Heart left ventricle (tissue), 16 donors: ENCODE measurements around the gene NLRP13. TPM values are rescaled to one million over a fixed set of nuclear protein-coding genes. Genes with fewer than 3 reads are reported as not detected.
"Not testable (repeated sequence)": the region's sequence is repeated elsewhere in the genome, so short reads cannot be mapped to it uniquely, and the experiment has no call there.

Source experiments
- ATAC-seq, 4 donors: fragments of 200-7000 bp; cut with Tn5 transposase; one replicate each; pipeline ENCODE4 v1.9.1; 2020 to 2022; ENCODE audit warnings: moderate library complexity in 4 of 4, mild to moderate bottlenecking in 3 of 4, moderate number of reproducible peaks in 1 of 4
- DNase-seq, 5 donors: peaks; one replicate each; pipeline ENCODE4 v3.0.0-alpha.2; 2020
- H3K27ac ChIP-seq, 12 donors: fragments of 200-600 bp; sonication (generic) in 4 of 12; one replicate each; pipeline versions ENCODE4 v1.5.0 to v1.8.0; 2016 to 2022; ENCODE audit warnings: mild to moderate bottlenecking in 2 of 12
- H3K27me3 ChIP-seq, 9 donors: fragments of 200-600 bp; sonication (generic) in 2 of 9; one replicate each; pipeline versions ENCODE4 v1.5.1 to v1.8.0; 2016 to 2022; ENCODE audit warnings: mild to moderate bottlenecking in 3 of 9
- H3K36me3 ChIP-seq, 9 donors: fragments of 200-600 bp; sonication (generic) in 2 of 9; one replicate each; pipeline versions ENCODE4 v1.5.0 to v1.8.0; 2018 to 2022; ENCODE audit warnings: mild to moderate bottlenecking in 2 of 9
- H3K4me1 ChIP-seq, 12 donors: fragments of 200-600 bp; sonication (generic) in 4 of 12; one replicate each; pipeline versions ENCODE4 v1.5.0 to v1.8.0; 2016 to 2022; ENCODE audit warnings: mild to moderate bottlenecking in 3 of 12
- H3K4me3 ChIP-seq, 12 donors: fragments of 200-600 bp; sonication (generic) in 4 of 12; one replicate each; pipeline versions ENCODE4 v1.5.0 to v1.8.0; 2017 to 2022; ENCODE audit warnings: mild to moderate bottlenecking in 9 of 12, moderate library complexity in 4 of 12
- H3K9me3 ChIP-seq, 12 donors: fragments of 200-600 bp; sonication (generic) in 4 of 12; one replicate each; pipeline versions ENCODE4 v1.5.0 to v1.8.0; 2016 to 2022; ENCODE audit warnings: mild to moderate bottlenecking in 1 of 12
- POLR2A ChIP-seq, 2 donors: fragments of 450-650 bp; IDR thresholded peaks; one replicate each; pipeline ENCODE4 v1.6.1; 2017; ENCODE audit warnings: antibody characterized with exemption in 2 of 2, mild to moderate bottlenecking in 2 of 2, moderate library complexity in 2 of 2
- WGBS, 4 donors: extraction: QIAGEN DNeasy Blood & Tissue Kit in 2 of 4; methylation state at CpG; one replicate each; pipeline versions ENCODE4 v1.1.5 to v1.1.7; 2013 to 2018; 5-methylcytosine and 5-hydroxymethylcytosine counted together
- intact Hi-C, 10 donors: fragments of 100-400 bp; cut with DNase I; formaldehyde crosslinking; loops; one replicate each; pipeline versions ENCODE4 v1.11.1 to v1.14.2; 2022
- polyA plus RNA-seq, 2 donors: library from polyadenylated mRNA; stranded (reverse); fragments of 200-250 nt; gene quantifications; one replicate each; pipeline ENCODE4 v1.2.3, GENCODE V29; 2013
- total RNA-seq, 9 donors: library from RNA; depleted of rRNA in 2 of 9; stranded (reverse); fragments of >200 nt in 2 of 9; fragmentation: NEBNext Ultra II Directional in 3 of 9; extraction: Animal tissue kit (Norgen Biotek cat#: 25700) in 3 of 9; gene quantifications; one replicate each; pipeline versions ENCODE4 v1.1.0 to v1.2.4, GENCODE V29; 2016 to 2023
- TF ChIP-seq, protein P1 (sequence below), 12 donors: fragments of 200-600 bp; sonication (generic) in 4 of 12; IDR thresholded peaks; one replicate each; pipeline versions ENCODE4 v1.5.0 to v1.8.0; 2018 to 2022; ENCODE audit warnings: antibody characterized with exemption in 12 of 12, mild to moderate bottlenecking in 5 of 12
- donor health status: ischemic (EF 13 %, LVEDD 7.1; RV severe dilation, severe dysfunction).
- donor health status: healthy with polysubstance abuse.
- donor health status: DM: no; HTN: yes; CAD: no.
- donor health status: DM: no; HTN: no; CAD: no.
- donor health status: ischemic (EF 25% LVEDD 6.9; RV normal size, moderate dysfunction).
- donor health status: ischemic (EF 25% LVEDD 5.7; RV mildly dilated, moderate dysfunction).
- donor health status: healthy.
- donor health status: DM: yes; HTN: yes; CAD: no.
- donor health status: ischemic (EF 35%, LVEDD 5.7; RV mildly dilated, moderate dysfunction).
- donor health status: nonischemic (EF 11% LVEDD 7.7; RV severe dilation, severe dysfunction).
- donor health status: DM: yes; HTN: yes; CAD: no.
- donor health status: PGD.
- donor health status: ischemic (EF 29% LVEDD 5.4; RV normal size, mild dysfunction).
- donor health status: nonischemic (EF 23%, LVEDD 6.1; RV moderate dilation, normal function).

NLRP13 gene
- total and polyA plus RNA-seq, 11 donors, result not detected

DNA sequence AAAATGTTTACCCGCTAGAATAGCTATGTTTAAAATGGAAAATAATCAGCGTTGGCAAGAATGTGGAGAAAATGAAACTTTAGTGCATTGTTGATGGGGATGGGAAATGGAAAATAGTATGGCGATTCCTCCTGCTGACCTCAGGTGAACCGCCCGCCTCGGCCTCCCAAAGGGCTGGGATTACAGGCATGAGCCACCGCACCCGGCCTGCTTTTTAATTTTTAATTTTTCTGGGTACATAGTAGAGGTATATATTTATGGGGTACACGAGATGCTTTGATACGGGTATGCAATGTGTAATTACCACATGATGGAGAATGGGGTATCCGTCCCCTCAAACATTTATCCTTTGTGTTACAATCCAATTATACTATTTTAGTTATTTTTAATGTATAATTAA lies 8.2 kb upstream of the NLRP13 start:
- H3K9me3 ChIP-seq, result no peaks in the 10 kb centered on the region
- ATAC-seq, result no peak
- no peak for DNase-seq
- H3K27me3 ChIP-seq, result no peaks in the 10 kb centered on the region
- TF ChIP-seq, protein P1, sequence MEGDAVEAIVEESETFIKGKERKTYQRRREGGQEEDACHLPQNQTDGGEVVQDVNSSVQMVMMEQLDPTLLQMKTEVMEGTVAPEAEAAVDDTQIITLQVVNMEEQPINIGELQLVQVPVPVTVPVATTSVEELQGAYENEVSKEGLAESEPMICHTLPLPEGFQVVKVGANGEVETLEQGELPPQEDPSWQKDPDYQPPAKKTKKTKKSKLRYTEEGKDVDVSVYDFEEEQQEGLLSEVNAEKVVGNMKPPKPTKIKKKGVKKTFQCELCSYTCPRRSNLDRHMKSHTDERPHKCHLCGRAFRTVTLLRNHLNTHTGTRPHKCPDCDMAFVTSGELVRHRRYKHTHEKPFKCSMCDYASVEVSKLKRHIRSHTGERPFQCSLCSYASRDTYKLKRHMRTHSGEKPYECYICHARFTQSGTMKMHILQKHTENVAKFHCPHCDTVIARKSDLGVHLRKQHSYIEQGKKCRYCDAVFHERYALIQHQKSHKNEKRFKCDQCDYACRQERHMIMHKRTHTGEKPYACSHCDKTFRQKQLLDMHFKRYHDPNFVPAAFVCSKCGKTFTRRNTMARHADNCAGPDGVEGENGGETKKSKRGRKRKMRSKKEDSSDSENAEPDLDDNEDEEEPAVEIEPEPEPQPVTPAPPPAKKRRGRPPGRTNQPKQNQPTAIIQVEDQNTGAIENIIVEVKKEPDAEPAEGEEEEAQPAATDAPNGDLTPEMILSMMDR (IDR thresholded peaks at IDR 0.05), result no peak
- 88 to 93% (median 89%) methylated on average over 11 of the region's 11 CpGs for WGBS, 4 donors
- intact Hi-C loops, result no loop called here
- no peaks in the 10 kb centered on the region for H3K4me1 ChIP-seq
- H3K4me3 ChIP-seq, result no peak overlapping the region
- H3K27ac ChIP-seq, result no peak overlapping the region
- no peaks in the 10 kb centered on the region for H3K36me3 ChIP-seq

DNA sequence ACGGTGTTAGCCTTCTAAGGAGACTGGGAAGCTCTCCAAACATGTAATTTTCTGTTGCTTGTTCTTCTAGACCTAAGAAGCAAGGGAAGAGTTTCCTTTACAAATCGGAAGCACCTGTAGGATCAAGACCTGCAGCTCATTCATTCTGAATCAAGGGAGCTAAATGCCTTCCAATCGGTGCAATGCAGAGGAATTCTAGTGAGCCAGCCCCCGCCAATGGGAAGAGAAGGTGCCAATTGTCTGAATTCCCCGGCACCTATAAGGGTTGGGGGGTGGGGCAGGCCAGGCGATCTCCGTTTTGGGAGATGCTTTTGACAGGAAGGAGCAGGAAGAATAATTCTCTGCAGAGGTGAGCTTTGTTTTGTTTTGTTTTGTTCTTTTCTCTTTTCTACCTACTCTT lies 7.1 kb upstream of the NLRP13 start:
- Histone ChIP-seq H3K27me3 (no peaks in the 10 kb centered on the region), H3K36me3 (no peaks in the 10 kb centered on the region), H3K4me1 (no peaks in the 10 kb centered on the region), H3K27ac (no peak overlapping the region), H3K9me3 (no peaks in the 10 kb centered on the region), H3K4me3 (no peak overlapping the region)
- ATAC-seq, result no peak
- WGBS, 4 donors, result 59 to 69% (median 67%) methylated on average over 7 of the region's 7 CpGs
- intact Hi-C loops, result no loop called here
- no peak for TF ChIP-seq POLR2A (IDR thresholded peaks at IDR 0.05)
- TF ChIP-seq, protein P1 (IDR thresholded peaks at IDR 0.05), result no peak
- no peak for DNase-seq

DNA sequence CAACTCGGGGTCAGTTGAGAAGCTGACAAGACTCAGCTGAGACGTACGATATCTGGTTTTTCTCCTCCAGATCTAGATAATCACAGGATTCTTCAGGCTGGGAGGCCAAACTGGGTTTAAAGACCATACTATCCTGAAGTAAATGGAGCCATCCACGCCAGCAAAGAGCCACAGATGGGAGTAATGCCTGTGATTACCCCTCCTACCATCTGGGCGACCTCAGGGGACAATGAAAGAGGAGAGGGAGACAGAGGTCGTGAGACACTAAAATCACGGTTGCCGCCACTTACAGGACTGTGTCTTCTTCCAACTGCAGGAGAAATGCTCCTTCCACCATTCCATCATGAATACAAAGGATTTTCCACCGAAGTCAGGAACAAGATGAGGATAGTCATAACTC lies 3.1 kb upstream of the NLRP13 start:
- 72 to 77% (median 74%) methylated on average over 9 of the region's 9 CpGs for WGBS, 4 donors
- H3K27ac ChIP-seq, result no peak overlapping the region
- no peaks in the 10 kb centered on the region for H3K36me3 ChIP-seq
- DNase-seq (no peak), ATAC-seq (no peak)
- H3K9me3 ChIP-seq, result no peaks in the 10 kb centered on the region
- H3K27me3 ChIP-seq, result no peaks in the 10 kb centered on the region
- H3K4me1 ChIP-seq, result no peaks in the 10 kb centered on the region
- intact Hi-C loops, result no loop called here
- no peak overlapping the region for H3K4me3 ChIP-seq
- TF ChIP-seq POLR2A (IDR thresholded peaks at IDR 0.05), result no peak
- TF ChIP-seq, protein P1 (IDR thresholded peaks at IDR 0.05), result no peak

DNA sequence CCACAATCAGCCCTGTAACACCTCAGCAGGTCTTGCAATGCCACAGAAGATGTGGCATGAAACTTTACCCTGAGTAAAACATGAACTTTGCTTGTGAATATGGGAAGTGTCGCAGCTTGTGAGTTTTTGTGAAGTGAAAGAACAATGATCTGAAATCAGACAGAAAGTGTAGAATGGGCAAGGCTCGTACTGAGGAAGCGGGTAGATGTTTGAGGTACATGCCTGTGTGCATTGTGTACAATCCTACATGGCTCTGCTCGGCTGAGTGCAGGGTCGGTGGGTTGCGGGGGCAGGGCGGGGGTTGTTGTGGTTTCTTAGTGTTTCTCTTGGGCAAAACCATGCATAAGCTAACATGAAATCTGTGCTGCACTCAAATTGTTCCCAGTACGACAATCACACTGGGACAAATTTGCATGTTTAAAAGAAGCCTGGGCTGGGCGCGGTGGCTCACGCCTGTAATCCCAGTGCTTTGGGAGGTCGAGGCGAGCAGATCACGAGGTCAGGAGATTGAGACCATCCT lies 1.1 kb downstream of the NLRP13 start:
- 69 to 85% (median 82%) methylated on average over 14 of the region's 14 CpGs for WGBS, 4 donors

DNA sequence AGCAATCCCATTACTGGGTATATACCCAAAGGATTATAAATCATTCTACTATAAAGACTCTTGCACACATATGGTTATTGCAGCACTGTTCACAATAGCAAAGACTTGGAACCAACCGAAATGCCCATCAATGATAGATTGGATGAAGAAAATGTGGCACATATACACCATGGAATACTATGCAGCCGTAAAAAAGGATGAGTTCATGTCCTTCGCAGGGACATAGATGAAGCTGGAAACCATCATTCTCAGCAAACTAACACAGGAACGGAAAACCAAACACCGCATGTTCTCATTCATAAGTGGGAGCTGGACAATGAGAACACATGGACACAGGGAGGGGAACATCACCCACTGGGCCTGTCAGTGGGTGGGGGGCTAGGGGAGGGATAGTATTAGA lies 2.9 kb downstream of the NLRP13 start:
- H3K4me3 ChIP-seq, H3K4me1 ChIP-seq, intact Hi-C loops, H3K27ac ChIP-seq, ATAC-seq, H3K36me3 ChIP-seq, DNase-seq, H3K27me3 ChIP-seq, H3K9me3 ChIP-seq: not testable (repeated sequence)
- 88 to 91% (median 89%) methylated on average over 5 of the region's 5 CpGs for WGBS, 4 donors

More for the DNA sequence above, 1.1 kb downstream of the NLRP13 start:
- Histone ChIP-seq H3K4me3 (no peak overlapping the region), H3K27me3 (no peaks in the 10 kb centered on the region), H3K36me3 (no peaks in the 10 kb centered on the region), H3K9me3 (no peaks in the 10 kb centered on the region), H3K4me1 (no peaks in the 10 kb centered on the region), H3K27ac (no peak overlapping the region)
- no peak for DNase-seq
- no peak for ATAC-seq
- TF ChIP-seq, protein P1 (IDR thresholded peaks at IDR 0.05), result no peak
- no peak for TF ChIP-seq POLR2A (IDR thresholded peaks at IDR 0.05)
- intact Hi-C loops, result no loop called here
